ENCODE measurements around the gene P2RX6.

P2RX6 gene

DNA sequence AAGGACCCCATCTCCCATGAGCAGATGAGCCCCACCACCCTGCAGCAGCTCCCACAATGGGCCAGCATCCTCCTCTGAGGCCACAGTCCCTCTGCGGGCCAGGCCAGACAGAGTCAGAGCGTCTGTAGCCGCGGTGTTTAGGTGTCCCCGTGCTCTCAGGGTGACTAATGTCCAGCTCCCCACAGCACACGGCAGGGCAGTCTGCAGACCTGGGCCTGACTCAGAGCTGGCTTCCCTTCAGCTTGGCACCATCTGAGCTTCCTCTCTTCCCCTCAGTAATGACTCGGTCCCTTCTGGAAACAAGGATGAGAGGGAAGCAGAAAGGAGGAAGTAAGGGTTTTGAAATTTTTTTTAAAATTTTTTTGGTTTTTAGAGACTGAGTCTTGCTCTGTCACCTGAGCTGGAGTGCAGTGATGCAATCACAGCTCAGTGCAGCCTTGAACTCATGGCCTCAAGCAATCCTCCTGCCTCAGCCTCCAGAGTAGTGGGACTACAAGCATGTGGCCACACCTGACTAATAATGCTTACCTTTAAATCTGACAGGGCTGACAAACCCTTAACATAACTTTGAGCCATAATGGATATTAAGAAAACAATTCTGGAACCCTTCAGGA is 59.2 kb downstream of the P2RX6 start (continued):
- TF ChIP-seq, protein P1, sequence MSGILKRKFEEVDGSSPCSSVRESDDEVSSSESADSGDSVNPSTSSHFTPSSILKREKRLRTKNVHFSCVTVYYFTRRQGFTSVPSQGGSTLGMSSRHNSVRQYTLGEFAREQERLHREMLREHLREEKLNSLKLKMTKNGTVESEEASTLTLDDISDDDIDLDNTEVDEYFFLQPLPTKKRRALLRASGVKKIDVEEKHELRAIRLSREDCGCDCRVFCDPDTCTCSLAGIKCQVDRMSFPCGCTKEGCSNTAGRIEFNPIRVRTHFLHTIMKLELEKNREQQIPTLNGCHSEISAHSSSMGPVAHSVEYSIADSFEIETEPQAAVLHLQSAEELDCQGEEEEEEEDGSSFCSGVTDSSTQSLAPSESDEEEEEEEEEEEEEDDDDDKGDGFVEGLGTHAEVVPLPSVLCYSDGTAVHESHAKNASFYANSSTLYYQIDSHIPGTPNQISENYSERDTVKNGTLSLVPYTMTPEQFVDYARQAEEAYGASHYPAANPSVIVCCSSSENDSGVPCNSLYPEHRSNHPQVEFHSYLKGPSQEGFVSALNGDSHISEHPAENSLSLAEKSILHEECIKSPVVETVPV (CRISPR knock-in tag; IDR thresholded peaks at IDR 0.05) = no peak
- TF ChIP-seq SNAI2 (CRISPR knock-in tag; IDR thresholded peaks at IDR 0.05) (no peak), BACH2 (CRISPR knock-in tag; IDR thresholded peaks at IDR 0.05; ENCODE audit: borderline replicate concordance) (no peak), TOX (CRISPR knock-in tag; IDR thresholded peaks at IDR 0.05; ENCODE audit: borderline replicate concordance) (no peak), RARB (CRISPR knock-in tag; IDR thresholded peaks at IDR 0.05) (no peak), ARNTL (CRISPR knock-in tag; IDR thresholded peaks at IDR 0.05; ENCODE audit: borderline replicate concordance, low read depth) (no peak), TCF4 (CRISPR knock-in tag; IDR thresholded peaks at IDR 0.05; ENCODE audit: borderline replicate concordance) (no peak)

DNA sequence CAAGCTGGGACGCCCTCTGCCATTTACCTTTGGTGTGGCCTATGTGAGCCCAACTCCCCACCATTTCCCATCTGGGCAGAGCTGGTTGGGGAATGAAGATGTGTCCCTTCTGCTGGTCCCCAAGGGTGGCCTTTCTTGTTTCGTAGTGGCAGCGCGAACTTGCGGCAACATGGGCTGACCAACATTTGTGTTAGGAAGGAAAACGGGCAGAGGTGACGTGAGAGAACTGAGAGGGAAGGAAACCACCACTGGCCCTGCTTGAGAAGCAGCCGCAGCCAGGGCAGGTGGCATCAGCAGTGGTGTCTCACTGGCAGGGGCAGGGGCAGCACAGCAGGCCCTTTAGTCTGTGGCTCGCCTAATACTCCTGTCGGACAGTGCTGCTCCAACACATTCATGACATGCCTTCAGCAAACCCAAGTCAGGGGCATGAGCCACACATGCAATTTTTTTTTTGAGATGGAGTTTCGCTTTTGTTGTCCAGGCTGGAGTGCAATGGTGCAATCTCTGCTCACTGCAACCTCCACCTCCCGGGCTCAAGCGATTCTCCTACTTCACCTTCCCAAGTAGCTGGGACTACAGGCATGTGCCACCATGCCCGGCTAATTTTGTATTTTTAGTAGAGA is 60.7 kb downstream of the P2RX6 start:
- ATAC-seq = no peak
- TF ChIP-seq ZFP3 (CRISPR knock-in tag; IDR thresholded peaks at IDR 0.05) = no peak
- no peak for TF ChIP-seq ARNTL (CRISPR knock-in tag; IDR thresholded peaks at IDR 0.05; ENCODE audit: borderline replicate concordance, low read depth)
- TF ChIP-seq, protein P2, sequence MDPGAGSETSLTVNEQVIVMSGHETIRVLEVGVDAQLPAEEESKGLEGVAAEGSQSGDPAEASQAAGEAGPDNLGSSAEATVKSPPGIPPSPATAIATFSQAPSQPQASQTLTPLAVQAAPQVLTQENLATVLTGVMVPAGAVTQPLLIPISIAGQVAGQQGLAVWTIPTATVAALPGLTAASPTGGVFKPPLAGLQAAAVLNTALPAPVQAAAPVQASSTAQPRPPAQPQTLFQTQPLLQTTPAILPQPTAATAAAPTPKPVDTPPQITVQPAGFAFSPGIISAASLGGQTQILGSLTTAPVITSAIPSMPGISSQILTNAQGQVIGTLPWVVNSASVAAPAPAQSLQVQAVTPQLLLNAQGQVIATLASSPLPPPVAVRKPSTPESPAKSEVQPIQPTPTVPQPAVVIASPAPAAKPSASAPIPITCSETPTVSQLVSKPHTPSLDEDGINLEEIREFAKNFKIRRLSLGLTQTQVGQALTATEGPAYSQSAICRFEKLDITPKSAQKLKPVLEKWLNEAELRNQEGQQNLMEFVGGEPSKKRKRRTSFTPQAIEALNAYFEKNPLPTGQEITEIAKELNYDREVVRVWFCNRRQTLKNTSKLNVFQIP (CRISPR knock-in tag; IDR thresholded peaks at IDR 0.05; ENCODE audit: borderline replicate concordance, low read depth) = no peak
- TF ChIP-seq TCF4 (CRISPR knock-in tag; IDR thresholded peaks at IDR 0.05; ENCODE audit: borderline replicate concordance) = no peak
- TF ChIP-seq ZC3H10 (CRISPR knock-in tag; IDR thresholded peaks at IDR 0.05) = no peak
- TF ChIP-seq, protein P1 (CRISPR knock-in tag; IDR thresholded peaks at IDR 0.05) = no peak
- TF ChIP-seq ZNF70 (CRISPR knock-in tag; IDR thresholded peaks at IDR 0.05) = no peak
- TF ChIP-seq OSR1 (CRISPR knock-in tag; IDR thresholded peaks at IDR 0.05) = no peak
- no peak for TF ChIP-seq ZFP30 (CRISPR knock-in tag; IDR thresholded peaks at IDR 0.05)
- no peak for TF ChIP-seq BACH2 (CRISPR knock-in tag; IDR thresholded peaks at IDR 0.05; ENCODE audit: borderline replicate concordance)
- TF ChIP-seq ISL1 (CRISPR knock-in tag; IDR thresholded peaks at IDR 0.05) = no peak
- no peak for TF ChIP-seq ZNF565 (CRISPR knock-in tag; conservative IDR thresholded peaks at IDR 0.05; ENCODE audit: low read depth)
- TF ChIP-seq ESRRG (CRISPR knock-in tag; IDR thresholded peaks at IDR 0.05) = no peak
- TF ChIP-seq CSDC2 (CRISPR knock-in tag; IDR thresholded peaks at IDR 0.05) = no peak
- no peak for TF ChIP-seq GLIS3 (CRISPR knock-in tag; IDR thresholded peaks at IDR 0.05)
- no peak for TF ChIP-seq RARB (CRISPR knock-in tag; IDR thresholded peaks at IDR 0.05)
- TF ChIP-seq, protein P3, sequence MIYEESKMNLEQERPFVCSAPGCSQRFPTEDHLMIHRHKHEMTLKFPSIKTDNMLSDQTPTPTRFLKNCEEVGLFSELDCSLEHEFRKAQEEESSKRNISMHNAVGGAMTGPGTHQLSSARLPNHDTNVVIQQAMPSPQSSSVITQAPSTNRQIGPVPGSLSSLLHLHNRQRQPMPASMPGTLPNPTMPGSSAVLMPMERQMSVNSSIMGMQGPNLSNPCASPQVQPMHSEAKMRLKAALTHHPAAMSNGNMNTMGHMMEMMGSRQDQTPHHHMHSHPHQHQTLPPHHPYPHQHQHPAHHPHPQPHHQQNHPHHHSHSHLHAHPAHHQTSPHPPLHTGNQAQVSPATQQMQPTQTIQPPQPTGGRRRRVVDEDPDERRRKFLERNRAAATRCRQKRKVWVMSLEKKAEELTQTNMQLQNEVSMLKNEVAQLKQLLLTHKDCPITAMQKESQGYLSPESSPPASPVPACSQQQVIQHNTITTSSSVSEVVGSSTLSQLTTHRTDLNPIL (CRISPR knock-in tag; IDR thresholded peaks at IDR 0.05; ENCODE audit: low read depth) = no peak

DNA sequence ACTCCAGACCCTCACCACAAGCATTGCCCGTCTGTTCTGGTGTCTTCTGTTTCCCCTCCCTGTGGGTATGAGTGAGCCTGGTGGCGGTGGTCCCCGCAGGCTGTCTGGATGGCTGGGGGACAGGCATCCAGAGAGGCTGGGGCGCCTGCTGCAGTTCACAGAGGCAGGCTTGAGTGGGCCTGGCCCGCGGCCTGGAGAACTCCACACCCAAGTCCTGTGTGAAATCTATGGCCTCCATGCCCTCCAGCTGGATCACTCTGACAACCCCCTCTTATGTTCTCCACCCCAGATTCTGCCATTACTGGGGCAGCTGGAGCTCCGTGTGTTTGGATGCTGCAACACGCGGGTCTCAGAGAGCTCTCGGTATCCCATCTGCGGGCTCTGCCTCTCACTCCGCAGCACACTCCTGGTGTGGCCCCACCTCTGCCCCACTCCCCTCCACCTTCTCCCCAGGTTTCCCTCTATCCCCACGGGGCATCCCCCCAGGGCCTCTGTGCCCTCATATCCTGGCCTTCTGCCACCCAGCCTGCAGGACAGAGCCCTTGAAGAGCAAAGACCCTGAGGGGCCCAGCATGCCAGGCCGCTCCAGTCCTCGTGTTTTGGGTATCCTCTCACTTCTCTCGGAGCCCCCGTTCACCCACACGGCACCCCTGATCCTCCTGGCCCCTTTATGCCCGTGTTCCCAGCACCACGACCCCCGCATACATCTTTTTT is 62.1 kb downstream of the P2RX6 start:
- ATAC-seq = no peak
- no peak for TF ChIP-seq ARNTL (CRISPR knock-in tag; IDR thresholded peaks at IDR 0.05; ENCODE audit: borderline replicate concordance, low read depth)
- TF ChIP-seq, protein P2 (CRISPR knock-in tag; IDR thresholded peaks at IDR 0.05; ENCODE audit: borderline replicate concordance, low read depth) = no peak
- no peak for TF ChIP-seq CSDC2 (CRISPR knock-in tag; IDR thresholded peaks at IDR 0.05)
- TF ChIP-seq, protein P4, sequence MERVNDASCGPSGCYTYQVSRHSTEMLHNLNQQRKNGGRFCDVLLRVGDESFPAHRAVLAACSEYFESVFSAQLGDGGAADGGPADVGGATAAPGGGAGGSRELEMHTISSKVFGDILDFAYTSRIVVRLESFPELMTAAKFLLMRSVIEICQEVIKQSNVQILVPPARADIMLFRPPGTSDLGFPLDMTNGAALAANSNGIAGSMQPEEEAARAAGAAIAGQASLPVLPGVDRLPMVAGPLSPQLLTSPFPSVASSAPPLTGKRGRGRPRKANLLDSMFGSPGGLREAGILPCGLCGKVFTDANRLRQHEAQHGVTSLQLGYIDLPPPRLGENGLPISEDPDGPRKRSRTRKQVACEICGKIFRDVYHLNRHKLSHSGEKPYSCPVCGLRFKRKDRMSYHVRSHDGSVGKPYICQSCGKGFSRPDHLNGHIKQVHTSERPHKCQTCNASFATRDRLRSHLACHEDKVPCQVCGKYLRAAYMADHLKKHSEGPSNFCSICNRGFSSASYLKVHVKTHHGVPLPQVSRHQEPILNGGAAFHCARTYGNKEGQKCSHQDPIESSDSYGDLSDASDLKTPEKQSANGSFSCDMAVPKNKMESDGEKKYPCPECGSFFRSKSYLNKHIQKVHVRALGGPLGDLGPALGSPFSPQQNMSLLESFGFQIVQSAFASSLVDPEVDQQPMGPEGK (CRISPR knock-in tag; IDR thresholded peaks at IDR 0.05; ENCODE audit: borderline replicate concordance) = no peak
- no peak for TF ChIP-seq ZFP3 (CRISPR knock-in tag; IDR thresholded peaks at IDR 0.05)
- TF ChIP-seq SNAI2 (CRISPR knock-in tag; IDR thresholded peaks at IDR 0.05) = no peak
- TF ChIP-seq ZNF8 (CRISPR knock-in tag; IDR thresholded peaks at IDR 0.05) = no peak
- no peak for TF ChIP-seq TOX (CRISPR knock-in tag; IDR thresholded peaks at IDR 0.05; ENCODE audit: borderline replicate concordance)
- TF ChIP-seq TCF4 (CRISPR knock-in tag; IDR thresholded peaks at IDR 0.05; ENCODE audit: borderline replicate concordance) = no peak
- no peak for TF ChIP-seq ZNF70 (CRISPR knock-in tag; IDR thresholded peaks at IDR 0.05)
- TF ChIP-seq PPARA (CRISPR knock-in tag; IDR thresholded peaks at IDR 0.05; ENCODE audit: borderline replicate concordance) = no peak
- no peak for TF ChIP-seq BACH2 (CRISPR knock-in tag; IDR thresholded peaks at IDR 0.05; ENCODE audit: borderline replicate concordance)
- no peak for TF ChIP-seq OSR1 (CRISPR knock-in tag; IDR thresholded peaks at IDR 0.05)
- TF ChIP-seq, protein P1 (CRISPR knock-in tag; IDR thresholded peaks at IDR 0.05) = no peak
- TF ChIP-seq ZNF565 (CRISPR knock-in tag; conservative IDR thresholded peaks at IDR 0.05; ENCODE audit: low read depth) = no peak
- no peak for TF ChIP-seq ZFP30 (CRISPR knock-in tag; IDR thresholded peaks at IDR 0.05)

Data from SK-N-SH treated with all-trans-retinoic acid at 6 μM for 48 hours (cell line).